ENCODE measurements around the gene GMDS.

The GMDS gene

DNA sequence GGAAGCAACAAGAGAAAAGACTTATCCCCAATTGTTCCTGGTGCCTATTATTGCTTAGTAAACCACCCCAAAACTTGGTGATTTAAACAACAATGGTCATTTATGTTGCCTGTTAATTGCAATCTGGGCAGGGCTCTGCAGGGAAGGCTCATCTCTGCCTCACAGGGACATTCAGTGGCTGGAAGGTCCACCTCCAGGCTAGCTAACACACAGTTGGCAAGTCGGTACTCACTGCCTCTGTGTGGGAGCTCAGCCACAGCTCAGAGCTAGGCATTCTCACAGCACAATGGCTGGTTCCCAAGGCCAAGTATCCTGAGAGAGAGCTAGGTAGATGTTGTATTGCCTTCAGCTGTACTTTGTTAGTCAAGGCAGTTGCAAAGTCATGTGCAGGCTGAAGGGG lies 18.5 kb upstream of the GMDS start:
- H3K27me3 ChIP-seq (ENCODE audit: control insufficient read depth in 2 of 2, insufficient read depth in 2 of 2, low read length in 2 of 2) = no peaks in the 10 kb centered on the region
- no peak overlapping the region for H3K9ac ChIP-seq (ENCODE audit: low read depth in 1 of 2, low read length in 2 of 2)
- H3K4me1 ChIP-seq (ENCODE audit: control insufficient read depth in 2 of 2, insufficient read depth in 2 of 2, low read length in 2 of 2) = peaks cover 4 to 6% of the 10 kb centered on the region in 2 donors
- H3K36me3 ChIP-seq (ENCODE audit: control insufficient read depth in 2 of 2, insufficient read depth in 2 of 2, low read length in 2 of 2) = peaks cover 0 to 12% of the 10 kb centered on the region in 2 donors
- H3K9me3 ChIP-seq (ENCODE audit: control insufficient read depth in 2 of 2, low read length in 2 of 2) = no peaks in the 10 kb centered on the region
- H3K27ac ChIP-seq (ENCODE audit: low read depth in 2 of 2, low read length in 2 of 2) = no peak overlapping the region
- H3K4me3 ChIP-seq (ENCODE audit: low read length in 2 of 2) = no peak overlapping the region

- H3K9ac ChIP-seq (ENCODE audit: low read depth in 1 of 2, low read length in 2 of 2) = peak overlapping the region in 1 of 2 donors; percentile 48
Observed at GRCh38 chr6:2259574-2259973, 14.2 kb upstream of the GMDS start.

GRCh38 chr6:2259002-2259494 lies 13.6 kb upstream of the GMDS start:
- peak overlapping the region; percentile 9 to 43 for H3K4me3 ChIP-seq (ENCODE audit: low read length in 2 of 2)
- peak overlapping the region; percentile 87 to 91 for H3K27ac ChIP-seq (ENCODE audit: low read depth in 2 of 2, low read length in 2 of 2)
- peaks cover 0 to 3% of the 10 kb centered on the region in 2 donors for H3K9me3 ChIP-seq (ENCODE audit: control insufficient read depth in 2 of 2, low read length in 2 of 2)

More at GRCh38 chr6:2259574-2259973, 14.2 kb upstream of the GMDS start:
- H3K9me3 ChIP-seq (ENCODE audit: control insufficient read depth in 2 of 2, low read length in 2 of 2) = peaks cover 0 to 3% of the 10 kb centered on the region in 2 donors
- H3K27ac ChIP-seq (ENCODE audit: low read depth in 2 of 2, low read length in 2 of 2) = peak overlapping the region; percentile 80 to 91
- peaks cover 12 to 23% of the 10 kb centered on the region in 2 donors for H3K4me1 ChIP-seq (ENCODE audit: control insufficient read depth in 2 of 2, insufficient read depth in 2 of 2, low read length in 2 of 2)
- peaks cover 7 to 14% of the 10 kb centered on the region in 2 donors for H3K36me3 ChIP-seq (ENCODE audit: control insufficient read depth in 2 of 2, insufficient read depth in 2 of 2, low read length in 2 of 2)
- H3K27me3 ChIP-seq (ENCODE audit: control insufficient read depth in 2 of 2, insufficient read depth in 2 of 2, low read length in 2 of 2) = no peaks in the 10 kb centered on the region
- H3K4me3 ChIP-seq (ENCODE audit: low read length in 2 of 2) = peak overlapping the region; percentile 9 to 43

GRCh38 chr6:2258112-2258511 lies 12.7 kb upstream of the GMDS start:
- peaks cover 0 to 3% of the 10 kb centered on the region in 2 donors for H3K9me3 ChIP-seq (ENCODE audit: control insufficient read depth in 2 of 2, low read length in 2 of 2)
- H3K27me3 ChIP-seq (ENCODE audit: control insufficient read depth in 2 of 2, insufficient read depth in 2 of 2, low read length in 2 of 2) = no peaks in the 10 kb centered on the region
- H3K4me3 ChIP-seq (ENCODE audit: low read length in 2 of 2) = peak overlapping the region; percentile 3 to 24
- peaks cover 12 to 23% of the 10 kb centered on the region in 2 donors for H3K4me1 ChIP-seq (ENCODE audit: control insufficient read depth in 2 of 2, insufficient read depth in 2 of 2, low read length in 2 of 2)
- H3K9ac ChIP-seq (ENCODE audit: low read depth in 1 of 2, low read length in 2 of 2) = peak overlapping the region in 1 of 2 donors; percentile 20
- peaks cover 7 to 11% of the 10 kb centered on the region in 2 donors for H3K36me3 ChIP-seq (ENCODE audit: control insufficient read depth in 2 of 2, insufficient read depth in 2 of 2, low read length in 2 of 2)
- peak overlapping the region; percentile 87 to 91 for H3K27ac ChIP-seq (ENCODE audit: low read depth in 2 of 2, low read length in 2 of 2)

More at GRCh38 chr6:2259002-2259494, 13.6 kb upstream of the GMDS start:
- peaks cover 12 to 23% of the 10 kb centered on the region in 2 donors for H3K4me1 ChIP-seq (ENCODE audit: control insufficient read depth in 2 of 2, insufficient read depth in 2 of 2, low read length in 2 of 2)
- H3K9ac ChIP-seq (ENCODE audit: low read depth in 1 of 2, low read length in 2 of 2) = peak overlapping the region; percentile 34 to 48
- no peaks in the 10 kb centered on the region for H3K27me3 ChIP-seq (ENCODE audit: control insufficient read depth in 2 of 2, insufficient read depth in 2 of 2, low read length in 2 of 2)
- peaks cover 7 to 12% of the 10 kb centered on the region in 2 donors for H3K36me3 ChIP-seq (ENCODE audit: control insufficient read depth in 2 of 2, insufficient read depth in 2 of 2, low read length in 2 of 2)

DNA sequence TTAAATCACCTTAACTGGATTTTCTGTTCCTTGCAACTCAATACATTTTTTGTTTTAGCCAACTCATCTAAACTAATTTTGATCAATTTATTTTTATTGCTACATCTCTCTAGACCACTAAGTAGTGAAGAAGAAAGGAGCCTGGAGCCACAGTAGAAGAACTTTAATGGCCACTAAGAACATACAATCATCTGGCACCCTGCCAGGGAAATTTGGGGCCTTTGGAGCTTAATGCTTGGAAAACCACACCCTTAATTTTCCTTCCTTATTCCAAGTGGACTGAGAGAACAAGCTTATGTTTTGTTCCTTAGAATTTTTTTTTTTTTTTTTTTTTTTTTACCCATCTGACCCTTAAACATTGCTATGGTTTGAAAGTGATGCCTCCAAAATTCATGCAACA lies 12.0 kb upstream of the GMDS start:
- Histone ChIP-seq H3K27ac (ENCODE audit: low read depth in 2 of 2, low read length in 2 of 2) (peak overlapping the region; percentile 87 to 91), H3K36me3 (ENCODE audit: control insufficient read depth in 2 of 2, insufficient read depth in 2 of 2, low read length in 2 of 2) (peaks cover 7 to 11% of the 10 kb centered on the region in 2 donors), H3K4me3 (ENCODE audit: low read length in 2 of 2) (no peak overlapping the region), H3K4me1 (ENCODE audit: control insufficient read depth in 2 of 2, insufficient read depth in 2 of 2, low read length in 2 of 2) (peaks cover 12 to 23% of the 10 kb centered on the region in 2 donors), H3K27me3 (ENCODE audit: control insufficient read depth in 2 of 2, insufficient read depth in 2 of 2, low read length in 2 of 2) (no peaks in the 10 kb centered on the region), H3K9me3 (ENCODE audit: control insufficient read depth in 2 of 2, low read length in 2 of 2) (peaks cover 0 to 3% of the 10 kb centered on the region in 2 donors), H3K9ac (ENCODE audit: low read depth in 1 of 2, low read length in 2 of 2) (no peak overlapping the region)

DNA sequence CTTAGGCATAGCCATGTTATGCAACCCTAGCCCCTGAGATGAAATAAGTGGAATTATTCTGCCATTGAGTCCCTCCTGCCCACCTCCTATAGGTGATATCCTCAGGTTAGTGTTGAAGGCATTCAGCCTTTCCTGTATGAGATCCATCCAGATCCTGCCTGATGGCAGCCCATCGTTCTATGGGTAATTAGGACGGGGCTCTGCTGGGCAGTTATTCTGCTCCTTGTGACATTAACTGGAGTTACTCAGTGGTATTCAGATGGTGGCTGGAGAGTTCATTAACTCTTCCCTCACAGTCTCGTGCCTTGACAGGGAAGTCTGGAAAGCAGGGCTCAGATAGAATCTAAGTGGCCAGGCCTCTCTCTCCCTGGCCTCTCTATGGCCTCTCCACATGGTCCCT lies 9.3 kb upstream of the GMDS start:
- H3K4me3 ChIP-seq (ENCODE audit: low read length in 2 of 2) = no peak overlapping the region
- no peak overlapping the region for H3K9ac ChIP-seq (ENCODE audit: low read depth in 1 of 2, low read length in 2 of 2)
- H3K9me3 ChIP-seq (ENCODE audit: control insufficient read depth in 2 of 2, low read length in 2 of 2) = peaks cover 0 to 3% of the 10 kb centered on the region in 2 donors
- peaks cover 7 to 11% of the 10 kb centered on the region in 2 donors for H3K36me3 ChIP-seq (ENCODE audit: control insufficient read depth in 2 of 2, insufficient read depth in 2 of 2, low read length in 2 of 2)
- H3K4me1 ChIP-seq (ENCODE audit: control insufficient read depth in 2 of 2, insufficient read depth in 2 of 2, low read length in 2 of 2) = peaks cover 10 to 20% of the 10 kb centered on the region in 2 donors
- no peak overlapping the region for H3K27ac ChIP-seq (ENCODE audit: low read depth in 2 of 2, low read length in 2 of 2)
- H3K27me3 ChIP-seq (ENCODE audit: control insufficient read depth in 2 of 2, insufficient read depth in 2 of 2, low read length in 2 of 2) = no peaks in the 10 kb centered on the region

DNA sequence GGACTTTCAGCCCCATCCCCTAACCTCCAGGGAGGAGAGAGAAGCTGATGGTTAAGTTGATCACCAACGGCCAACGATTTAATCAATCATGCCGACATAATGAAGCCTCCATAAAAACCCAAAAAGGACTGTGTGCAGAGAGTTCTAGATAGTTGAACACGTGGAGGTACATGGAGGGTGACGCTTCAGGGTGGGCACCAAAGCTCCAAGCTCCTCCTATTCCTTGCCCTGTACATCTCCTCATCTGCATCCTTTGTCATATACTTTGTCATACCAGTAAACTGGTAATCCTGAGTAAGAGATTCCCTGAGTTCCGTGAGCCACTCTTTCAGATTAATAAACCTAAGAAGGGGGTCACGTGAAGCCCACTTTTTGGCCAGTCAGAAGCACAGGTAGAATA lies 3.7 kb upstream of the GMDS start:
- no peak overlapping the region for H3K9ac ChIP-seq (ENCODE audit: low read depth in 1 of 2, low read length in 2 of 2)
- peaks cover 10 to 19% of the 10 kb centered on the region in 2 donors for H3K4me1 ChIP-seq (ENCODE audit: control insufficient read depth in 2 of 2, insufficient read depth in 2 of 2, low read length in 2 of 2)
- H3K4me3 ChIP-seq (ENCODE audit: low read length in 2 of 2) = no peak overlapping the region
- H3K36me3 ChIP-seq (ENCODE audit: control insufficient read depth in 2 of 2, insufficient read depth in 2 of 2, low read length in 2 of 2) = peaks cover 0 to 10% of the 10 kb centered on the region in 2 donors
- H3K9me3 ChIP-seq (ENCODE audit: control insufficient read depth in 2 of 2, low read length in 2 of 2) = no peaks in the 10 kb centered on the region
- H3K27ac ChIP-seq (ENCODE audit: low read depth in 2 of 2, low read length in 2 of 2) = no peak overlapping the region
- H3K27me3 ChIP-seq (ENCODE audit: control insufficient read depth in 2 of 2, insufficient read depth in 2 of 2, low read length in 2 of 2) = no peaks in the 10 kb centered on the region

DNA sequence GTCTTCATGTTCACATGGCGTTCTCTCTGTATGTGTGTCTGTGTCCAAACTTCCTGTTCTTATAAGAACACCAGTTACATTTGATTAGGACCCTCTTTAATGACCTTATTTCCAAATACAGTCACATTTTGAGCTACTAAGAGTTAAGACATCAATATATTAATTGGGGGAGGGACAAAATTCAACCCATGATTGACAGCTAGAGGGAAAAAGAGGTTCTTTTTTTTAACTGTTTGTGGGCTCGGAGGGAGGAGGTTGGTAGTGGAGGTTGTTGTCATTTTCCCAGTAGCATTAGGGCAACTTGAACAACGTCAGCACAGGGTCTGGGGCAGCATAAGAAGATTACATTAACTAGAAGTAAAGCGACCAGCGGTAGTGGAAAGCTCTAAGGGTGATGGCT lies 2.3 kb upstream of the GMDS start:
- Histone ChIP-seq H3K36me3 (ENCODE audit: control insufficient read depth in 2 of 2, insufficient read depth in 2 of 2, low read length in 2 of 2) (peaks cover 0 to 6% of the 10 kb centered on the region in 2 donors), H3K27ac (ENCODE audit: low read depth in 2 of 2, low read length in 2 of 2) (peak overlapping the region in 1 of 2 donors; percentile 6), H3K9me3 (ENCODE audit: control insufficient read depth in 2 of 2, low read length in 2 of 2) (no peaks in the 10 kb centered on the region), H3K27me3 (ENCODE audit: control insufficient read depth in 2 of 2, insufficient read depth in 2 of 2, low read length in 2 of 2) (no peaks in the 10 kb centered on the region), H3K4me1 (ENCODE audit: control insufficient read depth in 2 of 2, insufficient read depth in 2 of 2, low read length in 2 of 2) (peaks cover 13 to 27% of the 10 kb centered on the region in 2 donors), H3K4me3 (ENCODE audit: low read length in 2 of 2) (no peak overlapping the region), H3K9ac (ENCODE audit: low read depth in 1 of 2, low read length in 2 of 2) (no peak overlapping the region)

DNA sequence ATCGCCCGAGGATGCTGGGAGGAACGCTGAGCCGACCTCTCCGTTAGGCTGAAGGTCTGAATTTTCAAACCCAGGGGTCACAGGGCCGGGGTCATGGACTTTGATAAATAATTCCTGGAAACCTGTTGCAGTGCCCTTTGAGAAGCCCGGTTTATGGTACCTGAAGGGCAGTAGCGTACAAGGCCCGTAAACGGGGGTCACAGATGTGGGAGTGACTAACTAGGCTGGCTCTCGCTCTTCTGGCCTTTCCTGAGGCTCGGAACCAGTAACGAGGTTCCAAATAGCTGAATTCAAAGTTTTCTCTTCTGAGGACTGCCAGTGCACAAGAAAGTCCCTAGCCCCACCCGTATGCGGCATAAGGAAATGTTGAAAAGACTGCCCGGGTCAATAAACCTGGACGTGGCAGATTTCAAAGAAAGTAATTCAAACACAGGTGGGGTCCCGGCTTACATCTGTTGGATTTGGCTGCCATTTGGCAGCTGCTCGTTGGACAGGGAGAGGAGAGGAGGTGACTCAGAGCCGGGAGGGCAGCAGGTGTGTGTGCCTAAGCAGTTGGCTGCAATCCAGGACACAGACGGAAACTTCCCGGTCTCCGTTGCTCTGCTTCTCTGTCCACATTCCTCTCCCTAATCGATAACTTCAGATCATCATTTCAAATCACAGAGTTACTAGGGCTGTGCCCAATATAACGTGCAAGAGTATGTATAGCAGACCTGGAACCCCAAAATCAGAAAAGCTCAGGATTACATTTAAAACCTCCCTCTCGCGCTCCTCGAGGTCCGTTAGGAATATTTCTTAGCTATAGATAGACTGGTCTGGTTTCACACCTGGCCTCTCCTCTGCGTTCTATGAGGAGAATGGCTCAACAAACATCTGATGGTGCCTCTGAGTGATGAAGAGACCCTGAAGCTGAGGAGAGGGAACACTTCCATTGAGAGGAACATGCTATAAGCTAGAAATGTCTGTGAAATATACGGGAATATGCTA lies 765 bp upstream of the GMDS start:
- peak overlapping the region; percentile 97 to 98 for H3K27ac ChIP-seq (ENCODE audit: low read depth in 2 of 2, low read length in 2 of 2)
- peaks cover 13 to 30% of the 10 kb centered on the region in 2 donors for H3K4me1 ChIP-seq (ENCODE audit: control insufficient read depth in 2 of 2, insufficient read depth in 2 of 2, low read length in 2 of 2)
- peak overlapping the region; percentile 83 to 98 for H3K9ac ChIP-seq (ENCODE audit: low read depth in 1 of 2, low read length in 2 of 2)
- no peaks in the 10 kb centered on the region for H3K27me3 ChIP-seq (ENCODE audit: control insufficient read depth in 2 of 2, insufficient read depth in 2 of 2, low read length in 2 of 2)
- no peaks in the 10 kb centered on the region for H3K9me3 ChIP-seq (ENCODE audit: control insufficient read depth in 2 of 2, low read length in 2 of 2)
- peak overlapping the region; percentile 94 to 97 for H3K4me3 ChIP-seq (ENCODE audit: low read length in 2 of 2)
- H3K36me3 ChIP-seq (ENCODE audit: control insufficient read depth in 2 of 2, insufficient read depth in 2 of 2, low read length in 2 of 2) = peaks cover 0 to 6% of the 10 kb centered on the region in 2 donors
